GM19467 (cell line): ENCODE measurements around the gene ADAM30.

Experiments used
- ATAC-seq: cut with Tn5 transposase; IDR thresholded peaks from one replicate; pipeline ENCODE4 v1.9.1; 2021; ENCODE audit warnings: mild to moderate bottlenecking, moderate library complexity; ENCODE audit not compliant: unreplicated experiment

Gene ADAM30

GRCh38 chr1:119909890-119910596 is 13.7 kb upstream of the ADAM30 start:
- ATAC-seq, result no peak

DNA sequence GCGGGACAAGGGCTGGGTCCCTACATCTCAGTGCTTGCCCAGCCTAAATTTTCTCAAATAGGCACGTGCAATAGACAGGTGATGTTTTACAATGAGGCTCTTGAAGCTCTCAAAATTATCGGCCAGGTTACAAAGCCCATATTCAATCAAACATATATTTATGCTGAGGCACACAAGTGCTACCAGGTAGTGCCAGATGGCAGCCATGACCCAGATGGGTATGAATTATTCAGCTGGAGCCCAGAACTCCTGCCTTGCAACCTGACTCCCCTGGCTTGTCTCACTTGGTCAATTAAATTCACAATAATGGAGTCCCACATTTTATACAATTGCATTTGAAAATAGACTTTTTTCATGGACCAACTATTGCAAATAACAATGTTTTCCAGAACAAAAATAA is 12.3 kb upstream of the ADAM30 start:
- no peak for ATAC-seq

DNA sequence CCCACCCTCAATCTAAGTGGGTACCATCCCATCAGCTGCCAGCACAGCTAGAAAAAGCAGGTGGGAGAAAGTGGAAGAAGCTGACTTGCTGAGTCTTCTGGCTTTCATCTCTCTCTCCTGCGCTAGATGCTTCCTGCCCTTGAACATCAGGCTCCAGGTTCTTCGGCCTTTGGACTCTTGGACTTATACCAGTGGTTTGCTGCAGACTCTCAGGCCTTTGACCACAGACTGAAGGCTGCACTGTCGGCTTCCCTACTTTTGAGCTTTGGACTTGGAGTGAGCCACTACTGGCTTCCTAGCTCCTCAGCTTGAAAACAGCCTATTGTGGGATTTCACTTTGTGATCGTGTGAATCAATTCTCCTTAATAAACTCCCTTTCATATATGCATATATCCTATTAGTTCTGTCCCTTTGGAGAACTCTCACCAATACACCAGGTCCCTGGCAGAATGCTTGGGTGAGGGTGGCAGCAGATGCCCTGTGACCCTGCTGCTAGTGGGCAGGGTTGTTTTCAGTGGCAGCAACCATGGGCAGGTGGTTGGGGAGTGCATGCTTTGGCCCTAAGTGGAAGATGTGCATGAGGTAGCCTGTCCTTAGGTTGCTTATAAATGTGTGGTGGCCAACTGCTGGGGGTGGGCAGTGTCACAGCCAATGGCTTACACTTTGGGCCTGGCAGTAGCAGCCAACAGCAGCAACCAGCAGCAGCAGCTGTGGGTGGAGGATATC is 10.8 kb upstream of the ADAM30 start:
- no peak for ATAC-seq

GRCh38 chr1:119903443-119903835 is 7.1 kb upstream of the ADAM30 start:
- no peak for ATAC-seq

DNA sequence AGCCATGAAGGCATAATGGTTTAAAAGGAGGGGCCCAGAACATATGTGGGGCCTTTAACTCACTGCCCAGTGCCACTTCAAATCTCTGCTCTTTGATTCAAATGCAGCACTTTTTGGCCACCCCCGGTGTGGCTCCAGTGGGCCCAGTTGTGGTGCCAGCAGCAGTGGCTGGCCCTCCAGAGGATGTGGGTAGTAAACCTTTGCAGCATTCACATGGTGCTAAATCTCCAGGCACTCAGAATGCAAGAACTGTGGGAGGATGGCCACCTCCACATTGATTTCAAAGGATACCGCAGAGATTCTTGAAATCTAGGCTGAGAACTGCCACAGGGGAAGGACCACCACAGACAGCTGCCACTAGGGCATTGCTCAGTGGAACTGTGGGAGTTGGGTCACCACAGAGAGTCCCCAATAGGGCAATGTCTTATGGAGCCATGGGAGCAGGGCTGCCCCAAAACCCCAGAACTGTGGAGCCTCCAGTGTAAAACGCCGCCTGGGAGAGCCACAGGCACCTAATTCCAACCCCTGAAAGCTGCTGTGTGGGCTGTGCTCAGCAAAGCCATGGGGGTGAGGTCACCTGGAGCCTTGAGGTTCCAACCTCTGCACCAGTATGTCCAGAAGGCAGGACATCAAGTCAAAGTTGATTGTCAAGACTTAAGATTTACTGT is 6.6 kb upstream of the ADAM30 start:
- no peak for ATAC-seq

GRCh38 chr1:119898981-119899720 is 2.8 kb upstream of the ADAM30 start:
- no peak for ATAC-seq

DNA sequence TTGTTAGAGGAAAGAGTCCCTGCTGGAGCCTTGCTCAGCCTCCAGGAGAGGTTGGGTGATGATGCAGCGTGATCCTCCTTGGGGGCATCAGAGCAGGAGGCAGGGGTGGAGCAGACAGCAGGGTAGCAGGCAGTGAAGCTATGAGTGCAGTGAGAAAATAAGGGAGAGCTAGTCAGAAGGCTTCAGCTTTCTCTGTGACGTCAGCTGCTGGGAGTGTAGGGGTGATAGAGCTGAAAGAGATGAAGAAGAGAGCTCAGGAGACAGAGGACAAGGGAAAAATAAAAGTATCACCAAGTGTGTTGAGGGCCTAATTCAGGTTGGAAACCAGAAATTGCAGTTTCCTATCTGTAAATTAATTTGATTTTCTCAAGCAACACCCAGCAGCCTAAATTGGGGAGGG is 2.2 kb upstream of the ADAM30 start:
- no peak for ATAC-seq

DNA sequence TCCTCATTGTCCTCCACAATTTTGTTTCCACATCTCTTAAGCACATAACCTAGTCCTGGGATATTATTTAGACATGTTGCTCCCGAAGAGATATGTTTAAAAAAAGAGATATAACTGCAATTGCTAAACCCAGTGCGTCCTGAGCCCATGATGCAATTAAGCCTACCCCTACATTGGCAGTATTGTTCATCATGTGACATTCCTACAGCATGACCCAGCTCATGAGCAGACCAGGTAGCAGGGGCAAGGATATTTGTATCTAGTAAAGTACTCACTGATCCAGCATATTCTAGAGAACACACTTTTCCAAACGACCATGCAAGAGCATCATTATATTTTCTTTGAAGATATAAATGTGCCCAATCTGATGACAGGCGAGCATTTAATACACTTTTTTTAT is 1.2 kb downstream of the ADAM30 start:
- ATAC-seq, result no peak

DNA sequence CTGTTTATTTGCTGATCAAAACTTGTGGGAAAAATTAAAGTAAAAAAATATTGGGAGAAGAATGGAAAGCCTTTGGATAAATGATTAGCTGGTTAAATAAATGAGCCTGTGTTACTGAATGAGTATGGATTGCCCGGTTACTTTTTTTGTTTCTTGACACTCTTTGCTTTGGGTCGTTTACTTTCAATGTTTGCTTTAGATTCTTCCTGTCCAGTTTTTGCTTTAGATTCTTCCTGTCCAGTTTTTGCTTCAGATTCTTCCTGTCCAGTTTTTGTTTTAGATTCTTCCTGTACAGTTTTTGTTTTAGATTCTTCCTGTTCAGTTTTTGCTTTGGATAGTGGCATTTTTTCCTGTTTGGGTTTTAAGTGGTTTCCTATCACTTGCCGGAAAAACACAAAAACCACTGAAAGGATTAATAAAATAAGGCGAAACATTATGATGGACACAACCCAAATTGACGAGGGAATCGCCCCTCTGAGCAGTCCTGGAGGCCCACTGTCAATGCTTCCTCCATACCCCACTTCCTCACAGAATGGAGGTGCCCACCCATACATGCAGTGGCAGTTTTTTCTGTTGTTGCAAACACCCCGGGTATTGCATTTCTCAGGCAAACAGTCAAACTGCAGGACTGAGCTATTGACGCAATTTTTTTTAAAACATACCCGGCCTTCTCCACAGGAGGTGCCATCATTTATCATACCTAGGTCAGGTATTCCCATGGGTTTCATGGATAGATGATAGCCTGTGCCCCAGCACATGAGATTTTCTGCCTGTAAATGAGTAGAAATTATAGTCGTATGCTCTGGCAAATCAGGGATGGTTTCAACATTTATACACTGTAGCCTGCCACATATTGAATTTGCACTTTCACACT is 2.3 kb downstream of the ADAM30 start:
- no peak for ATAC-seq

DNA sequence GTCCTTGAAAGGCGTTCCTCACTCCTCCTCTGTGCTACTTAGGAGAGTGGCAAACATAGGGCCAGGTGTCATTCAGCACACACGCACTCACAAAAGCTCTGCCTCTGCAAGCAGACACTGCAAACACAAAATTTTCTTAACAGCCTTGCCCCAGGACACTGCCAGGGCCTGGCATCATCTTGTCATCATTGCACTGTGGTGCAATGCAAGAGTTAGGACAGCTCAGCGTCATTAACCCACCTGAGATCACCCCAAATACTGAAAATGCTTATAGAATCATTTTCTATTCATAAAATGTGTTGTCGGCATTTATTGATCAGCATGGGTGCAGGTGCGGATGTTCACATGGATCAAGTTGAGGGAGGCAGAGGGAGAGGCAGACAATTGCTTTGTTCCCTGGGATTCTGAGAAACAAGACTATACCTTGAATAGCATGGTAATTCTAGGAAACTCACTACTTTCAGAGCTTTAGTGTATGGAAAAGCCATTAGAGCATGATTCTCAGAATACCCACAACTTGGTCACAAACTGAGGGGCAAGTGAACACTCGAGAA is 3.0 kb downstream of the ADAM30 start:
- no peak for ATAC-seq

DNA sequence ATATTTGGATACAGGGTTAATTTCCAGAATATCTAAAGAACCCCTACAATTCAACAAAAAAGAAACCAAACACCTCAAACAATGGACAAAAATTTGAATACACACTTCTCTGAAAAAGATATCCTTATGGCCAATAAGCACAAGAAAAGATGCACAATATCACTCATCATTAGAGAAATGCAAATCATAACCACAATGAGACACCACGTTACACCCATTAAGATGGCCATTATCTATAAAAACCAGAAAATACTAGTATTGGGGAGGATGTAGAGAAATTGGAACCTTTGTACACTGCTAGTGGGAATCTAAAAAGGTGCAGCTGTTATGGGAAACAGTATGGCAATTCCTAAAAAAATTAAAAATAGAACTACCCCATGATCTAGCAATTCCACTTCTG is 4.9 kb downstream of the ADAM30 start:
- no peak for ATAC-seq

DNA sequence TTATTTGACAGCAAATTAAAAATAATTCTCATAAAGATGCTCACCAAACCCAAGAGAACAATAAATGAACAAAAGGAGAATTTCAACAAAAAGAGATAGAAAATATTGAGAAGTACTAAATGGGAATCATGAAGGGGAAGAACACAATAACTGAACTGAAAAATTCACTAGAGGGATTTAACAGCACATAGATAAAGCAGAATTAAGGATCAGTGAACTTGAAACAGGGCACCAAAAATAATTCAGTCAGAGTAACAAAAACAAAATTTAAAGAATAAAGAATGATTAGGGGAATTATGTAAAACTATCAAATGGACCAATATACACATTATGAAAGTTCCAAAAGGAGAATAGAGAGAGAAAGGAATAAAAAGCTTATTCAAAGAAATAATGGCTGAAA is 7.8 kb downstream of the ADAM30 start:
- ATAC-seq, result no peak

GRCh38 chr1:119887427-119887826 is 8.9 kb downstream of the ADAM30 start:
- ATAC-seq, result no peak

- ATAC-seq, result no peak
Measured at GRCh38 chr1:119885903-119886783, 10.2 kb downstream of the ADAM30 start.

DNA sequence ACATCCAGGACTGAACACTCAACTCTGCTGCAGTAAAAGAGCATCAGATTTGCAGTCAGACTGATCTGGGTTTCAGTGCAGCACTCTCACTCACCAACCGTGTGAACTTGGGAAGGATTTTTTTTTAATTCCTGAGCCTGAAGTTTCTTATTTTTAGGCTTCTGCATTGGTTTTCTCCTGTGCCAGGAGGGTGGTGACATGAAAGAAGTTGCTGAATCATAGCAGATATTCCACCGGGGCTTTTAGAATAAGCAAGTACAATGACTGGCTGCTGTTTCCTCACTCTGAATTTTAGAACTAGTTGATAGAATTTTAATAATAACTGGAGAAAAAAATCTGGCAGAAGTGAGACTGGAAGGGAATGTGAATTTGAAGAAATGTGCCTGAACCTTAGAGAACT is 11.6 kb downstream of the ADAM30 start:
- no peak for ATAC-seq

GRCh38 chr1:119883826-119884225 is 12.5 kb downstream of the ADAM30 start:
- no peak for ATAC-seq

DNA sequence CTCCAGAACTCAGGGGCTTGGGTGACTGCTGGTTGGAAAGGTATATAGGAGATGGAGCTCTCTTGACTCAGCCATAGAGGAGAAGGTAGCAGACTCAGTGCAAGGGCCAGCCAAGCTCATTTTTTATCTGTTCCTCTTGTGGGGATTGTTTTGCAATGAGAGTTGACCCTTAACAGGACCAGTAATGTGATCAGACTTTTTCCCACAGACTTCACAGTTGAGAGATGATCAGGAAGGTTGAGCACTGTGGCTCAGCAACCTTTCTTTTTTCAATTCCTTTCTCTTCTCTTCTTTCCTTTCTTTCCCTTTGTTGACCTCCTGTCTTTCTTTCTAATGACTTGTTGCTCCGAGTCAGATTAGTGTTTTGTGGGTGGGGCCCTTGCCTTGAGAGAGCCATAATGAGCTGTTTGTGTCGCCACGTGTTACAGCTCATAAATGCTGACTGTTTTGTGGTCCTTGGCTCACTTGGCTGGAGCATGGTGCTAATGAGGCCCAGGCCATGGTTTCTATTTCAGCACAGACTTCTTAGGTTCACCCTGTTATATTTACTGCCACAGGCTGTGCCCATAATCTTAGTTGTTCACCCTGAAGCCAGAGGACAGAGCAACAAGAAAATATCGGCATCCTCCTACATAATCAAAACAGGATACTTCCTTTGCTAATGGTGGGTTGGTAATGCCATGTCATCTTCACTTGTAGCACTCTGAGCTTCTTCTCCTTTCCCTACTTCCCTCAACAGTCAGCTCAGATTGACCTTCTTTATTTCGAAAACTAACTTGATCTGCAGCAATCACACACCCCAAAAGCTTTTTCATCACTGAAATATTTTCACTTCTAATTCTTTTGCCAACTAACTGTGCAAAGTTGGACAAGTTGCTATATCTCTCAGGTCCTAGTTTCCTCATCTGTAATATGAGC is 13.9 kb downstream of the ADAM30 start:
- ATAC-seq, result no peak
